WTC11 (cell line): ENCODE results near the gene DCBLD2.

Experiments used
- ARID4B ChIP-seq: sonication (generic); formaldehyde crosslinking; IDR thresholded peaks from 2 replicates; pipeline ENCODE4 v1.8.0; 2023; ENCODE audit warnings: missing genetic modification reagents, mild to moderate bottlenecking, borderline replicate concordance
- FOXP1 ChIP-seq: sonication (generic); formaldehyde crosslinking; IDR thresholded peaks from 2 replicates; pipeline ENCODE4 v1.8.0; 2022; ENCODE audit warnings: missing genetic modification reagents, mild to moderate bottlenecking, moderate library complexity, borderline replicate concordance
- GABPB1 ChIP-seq: sonication (generic); formaldehyde crosslinking; IDR thresholded peaks from 2 replicates; pipeline ENCODE4 v1.8.1; 2023; ENCODE audit warnings: mild to moderate bottlenecking, missing genetic modification reagents
- IRF1 ChIP-seq: sonication (generic); formaldehyde crosslinking; IDR thresholded peaks from 2 replicates; pipeline ENCODE4 v1.8.0; 2023; ENCODE audit warnings: missing genetic modification reagents
- MAX ChIP-seq: sonication (generic); formaldehyde crosslinking; IDR thresholded peaks from 2 replicates; pipeline ENCODE4 v1.8.0; 2022; ENCODE audit warnings: mild to moderate bottlenecking, missing genetic modification reagents
- NR2C2 ChIP-seq: sonication (generic); formaldehyde crosslinking; IDR thresholded peaks from 2 replicates; pipeline ENCODE4 v1.8.0; 2022; ENCODE audit warnings: mild to moderate bottlenecking, missing genetic modification reagents
- TCF7 ChIP-seq: sonication (generic); formaldehyde crosslinking; IDR thresholded peaks from 2 replicates; pipeline ENCODE4 v1.8.0; 2022; ENCODE audit warnings: mild to moderate bottlenecking, low read depth, missing genetic modification reagents, moderate library complexity
- ZNF671 ChIP-seq: fragments of 250-450 bp; sonication (Bioruptor Pico); IDR thresholded peaks from 2 replicates; pipeline ENCODE4 v1.8.0; 2021; ENCODE audit warnings: mild to moderate bottlenecking
- TF ChIP-seq, protein P1 (sequence below): fragments of 200-600 bp; IDR thresholded peaks from 2 replicates; pipeline ENCODE4 v1.8.0; 2022; ENCODE audit warnings: antibody characterized with exemption
- TF ChIP-seq, protein P2 (sequence below): fragments of 250-450 bp; sonication (Bioruptor Pico); IDR thresholded peaks from 2 replicates; pipeline ENCODE4 v1.9.0; 2021; ENCODE audit warnings: mild to moderate bottlenecking

- TF ChIP-seq TCF7 (CRISPR knock-in tag) = no peak
- TF ChIP-seq, protein P1, sequence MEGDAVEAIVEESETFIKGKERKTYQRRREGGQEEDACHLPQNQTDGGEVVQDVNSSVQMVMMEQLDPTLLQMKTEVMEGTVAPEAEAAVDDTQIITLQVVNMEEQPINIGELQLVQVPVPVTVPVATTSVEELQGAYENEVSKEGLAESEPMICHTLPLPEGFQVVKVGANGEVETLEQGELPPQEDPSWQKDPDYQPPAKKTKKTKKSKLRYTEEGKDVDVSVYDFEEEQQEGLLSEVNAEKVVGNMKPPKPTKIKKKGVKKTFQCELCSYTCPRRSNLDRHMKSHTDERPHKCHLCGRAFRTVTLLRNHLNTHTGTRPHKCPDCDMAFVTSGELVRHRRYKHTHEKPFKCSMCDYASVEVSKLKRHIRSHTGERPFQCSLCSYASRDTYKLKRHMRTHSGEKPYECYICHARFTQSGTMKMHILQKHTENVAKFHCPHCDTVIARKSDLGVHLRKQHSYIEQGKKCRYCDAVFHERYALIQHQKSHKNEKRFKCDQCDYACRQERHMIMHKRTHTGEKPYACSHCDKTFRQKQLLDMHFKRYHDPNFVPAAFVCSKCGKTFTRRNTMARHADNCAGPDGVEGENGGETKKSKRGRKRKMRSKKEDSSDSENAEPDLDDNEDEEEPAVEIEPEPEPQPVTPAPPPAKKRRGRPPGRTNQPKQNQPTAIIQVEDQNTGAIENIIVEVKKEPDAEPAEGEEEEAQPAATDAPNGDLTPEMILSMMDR = no peak
- TF ChIP-seq, protein P2, sequence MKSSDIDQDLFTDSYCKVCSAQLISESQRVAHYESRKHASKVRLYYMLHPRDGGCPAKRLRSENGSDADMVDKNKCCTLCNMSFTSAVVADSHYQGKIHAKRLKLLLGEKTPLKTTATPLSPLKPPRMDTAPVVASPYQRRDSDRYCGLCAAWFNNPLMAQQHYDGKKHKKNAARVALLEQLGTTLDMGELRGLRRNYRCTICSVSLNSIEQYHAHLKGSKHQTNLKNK (CRISPR knock-in tag) = no peak
- TF ChIP-seq MAX (CRISPR knock-in tag) = no peak
- TF ChIP-seq NR2C2 (CRISPR knock-in tag) = no peak
- TF ChIP-seq IRF1 = no peak
- TF ChIP-seq ZNF671 (CRISPR knock-in tag) = no peak
- TF ChIP-seq GABPB1 (CRISPR knock-in tag) = no peak
- no peak for TF ChIP-seq FOXP1 (CRISPR knock-in tag)
- TF ChIP-seq ARID4B (CRISPR knock-in tag) = no peak
These were observed 134.6 kb downstream of the DCBLD2 start for GRCh38 chr3:98766924-98767323.
